GM18870 (cell line): Measurements from ENCODE around the gene MAML2.

ENCODE experiments used
- ATAC-seq: cut with Tn5 transposase; IDR thresholded peaks from one replicate; pipeline ENCODE4 v1.9.1; 2021; ENCODE audit warnings: moderate library complexity; ENCODE audit not compliant: unreplicated experiment

MAML2 gene

GRCh38 chr11:96342961-96343711 is at the start of gene MAML2:
Gene MAML2, minus strand, starts transcription at chr11:96343195. Its CDS starts 1,300 bp downstream, at chr11:96341895.
- peak; percentile 76 for ATAC-seq

GRCh38 chr11:96391698-96392307 is 48.8 kb upstream of the MAML2 start:
- no peak for ATAC-seq

- peak; percentile 0 for ATAC-seq
These were observed 47.4 kb upstream of the MAML2 start for GRCh38 chr11:96390488-96390792.

GRCh38 chr11:96389720-96390487 is 46.9 kb upstream of the MAML2 start, which contains the start of the genes CCDC82 and JRKL:
Gene CCDC82, minus strand, starts transcription at chr11:96389912. Its CDS starts 5,165 bp downstream, at chr11:96384747.
Gene JRKL, plus strand, starts transcription at chr11:96390013. Its CDS starts 637 bp downstream, at chr11:96390650.
- peak; percentile 77 for ATAC-seq

- ATAC-seq = peak; percentile 56
These were observed 46.1 kb upstream of the MAML2 start for GRCh38 chr11:96388891-96389719.

GRCh38 chr11:96385187-96385586 is 42.2 kb upstream of the MAML2 start:
- ATAC-seq = no peak

GRCh38 chr11:96384156-96384555 is 41.2 kb upstream of the MAML2 start:
- ATAC-seq = no peak

- ATAC-seq = no peak
These were observed 33.8 kb upstream of the MAML2 start for GRCh38 chr11:96376796-96377195.

- ATAC-seq = no peak
These were observed 30.8 kb upstream of the MAML2 start for GRCh38 chr11:96373826-96374225.

- ATAC-seq = no peak
These were observed 24.3 kb upstream of the MAML2 start for GRCh38 chr11:96367342-96367741.

- no peak for ATAC-seq
These were observed 23.0 kb upstream of the MAML2 start for GRCh38 chr11:96366024-96366423.

- ATAC-seq = no peak
These were observed 22.5 kb upstream of the MAML2 start for GRCh38 chr11:96365493-96365892.

- ATAC-seq = no peak
These were observed 18.8 kb upstream of the MAML2 start for GRCh38 chr11:96361778-96362177.

- ATAC-seq = no peak
These were observed 15.3 kb upstream of the MAML2 start for GRCh38 chr11:96358321-96358720.

- ATAC-seq = peak; percentile 66
These were observed 14.8 kb upstream of the MAML2 start for GRCh38 chr11:96357794-96358193.

- no peak for ATAC-seq
These were observed 13.9 kb upstream of the MAML2 start for GRCh38 chr11:96356848-96357247.

- ATAC-seq = no peak
These were observed 708 bp downstream of the MAML2 start for GRCh38 chr11:96342014-96342960.

GRCh38 chr11:96341211-96342013 is 1.6 kb downstream of the MAML2 start:
- ATAC-seq = no peak

- no peak for ATAC-seq
These were observed 2.5 kb downstream of the MAML2 start for GRCh38 chr11:96340555-96340885.
